Panc1 (cell line): ENCODE results near the gene SETD1B. TPM values are rescaled to one million over a fixed set of nuclear protein-coding genes. Genes with fewer than 3 reads are reported as not detected.
"Not testable (repeated sequence)": the region's sequence is repeated elsewhere in the genome, so short reads cannot be mapped to it uniquely, and the experiment has no call there.

ENCODE experiments used
- ATAC-seq: fragments of 200-7000 bp; cut with Tn5 transposase; 2 replicates; pipeline ENCODE4 v1.9.1; 2020; ENCODE audit warnings: mild to moderate bottlenecking, moderate library complexity
- BruUV-seq: library from RNA; stranded (reverse); fragments of 400-500 nt; replicated peaks from 2 replicates; lab custom pipeline; 2021; lab: Mats Ljungman, UMichigan
- CTCF ChIA-PET: fragments of 300-600 bp; sonication (Branson Sonifier 250); formaldehyde crosslinking; loops from one replicate; lab custom pipeline; 2022; ENCODE audit warnings: antibody characterized with exemption; lab: Charles Lee
- POLR2A ChIA-PET: fragments of 300-600 bp; sonication (Branson Sonifier 250); formaldehyde crosslinking; loops from one replicate; lab custom pipeline; 2022; ENCODE audit warnings: antibody characterized with exemption; lab: Charles Lee
- DNase-seq: peaks from one replicate; pipeline ENCODE4 v3.0.0-alpha.2; 2010; ENCODE audit warnings: low read depth, low spot score
- H3K27ac ChIP-seq: 2 replicates; pipeline ENCODE4 v1.5.1; 2011; ENCODE audit warnings: mild to moderate bottlenecking, low read length, inconsistent platforms
- H3K27me3 ChIP-seq: fragments of 200-500 bp; sonication (Bioruptor generic); 2 replicates; pipeline ENCODE4 v1.6.0; 2014; ENCODE audit warnings: low read length, inconsistent platforms; ENCODE audit not compliant: control insufficient read depth, insufficient read depth
- H3K36me3 ChIP-seq: fragments of 200-500 bp; sonication (Bioruptor generic); 2 replicates; pipeline ENCODE4 v1.5.1; 2014; ENCODE audit warnings: inconsistent platforms, mild to moderate bottlenecking, low read length, moderate library complexity; ENCODE audit not compliant: control insufficient read depth, insufficient read depth
- H3K4me1 ChIP-seq: 2 replicates; pipeline ENCODE4 v1.5.1; 2011; ENCODE audit warnings: inconsistent platforms, mild to moderate bottlenecking, low read length, moderate library complexity; ENCODE audit not compliant: control insufficient read depth, insufficient read depth
- H3K4me3 ChIP-seq, 2 experiments: 2 replicates each; pipeline ENCODE4 v1.5.1; 2011 to 2012; ENCODE audit warnings: low read depth in 2 of 2, low read length in 2 of 2, mild to moderate bottlenecking in 2 of 2, inconsistent platforms in 1 of 2, moderate library complexity in 1 of 2
- H3K9me3 ChIP-seq: fragments of 200-500 bp; sonication (Bioruptor generic); 2 replicates; pipeline ENCODE4 v1.5.1; 2014; ENCODE audit warnings: low read depth, mild to moderate bottlenecking, inconsistent platforms, low read length, moderate library complexity; ENCODE audit not compliant: control insufficient read depth, insufficient read depth
- CTCF ChIP-seq: fragments of 450-650 bp; IDR thresholded peaks from 2 replicates; pipeline ENCODE4 v1.5.1; 2017; ENCODE audit warnings: mild to moderate bottlenecking
- POLR2AphosphoS5 ChIP-seq: IDR thresholded peaks from 2 replicates; pipeline ENCODE4 v1.6.1; 2012; ENCODE audit warnings: mild to moderate bottlenecking, low read depth, low read length, moderate library complexity
- REST ChIP-seq, 2 experiments: IDR thresholded peaks; 2 replicates each; pipeline ENCODE4 v1.6.1; 2011 to 2012; ENCODE audit warnings: low read depth in 2 of 2, control low read depth in 1 of 2, low read length in 1 of 2, mild to moderate bottlenecking in 1 of 2, moderate library complexity in 1 of 2; ENCODE audit not compliant: insufficient read depth in 1 of 2
- SIN3A ChIP-seq: IDR thresholded peaks from 2 replicates; pipeline ENCODE4 v1.6.1; 2012; ENCODE audit warnings: low read depth, mild to moderate bottlenecking, low read length, moderate library complexity, borderline replicate concordance; ENCODE audit not compliant: insufficient read depth
- TCF7L2 ChIP-seq: IDR thresholded peaks from 2 replicates; pipeline ENCODE4 v1.6.1; 2011; ENCODE audit warnings: mild to moderate bottlenecking, low read depth, low read length, inconsistent platforms
- in situ Hi-C: cut with HindIII; loops from 2 replicates; pipeline ENCODE4 v1.10.0; 2016; ENCODE audit warnings: low sequenced_read_pairs, low pct_unique_long_range_greater_than_20kb
- intact Hi-C: fragments of 100-400 bp; cut with micrococcal nuclease; formaldehyde crosslinking; loops from one replicate; pipeline ENCODE4 v1.10.0; 2022; ENCODE audit not compliant: unreplicated experiment
- total RNA-seq: library from RNA; stranded (reverse); gene quantifications from one replicate; pipeline ENCODE4 v1.2.1, GENCODE V29; 2021; ENCODE audit not compliant: unreplicated experiment

The SETD1B gene
- total RNA-seq, 1 experiment from 2014 or later = 31.2 TPM

- ChIA-PET CTCF (interaction anchor here (0.6 to 0.7 kb wide), 4 partner anchors 71 to 351 kb away, joined by 3 to 12 read pairs (median 6); no protein-coding TSS in a partner anchor), POLR2A (no interaction called here)
- DNase-seq (no peak), ATAC-seq (no peak)
- H3K4me1 ChIP-seq = peaks cover 3% of the 10 kb centered on the region; the same call in 1 of the 2 replicates
- H3K9me3 ChIP-seq = no peaks in the 10 kb centered on the region
- in situ Hi-C loops (no loop called here), intact Hi-C loops (no loop called here)
- no peak overlapping the region for H3K27ac ChIP-seq
- TF ChIP-seq CTCF (no peak), TCF7L2 (no peak), SIN3A (no peak), REST (IDR thresholded peaks at IDR 0.05; ENCODE audit: insufficient read depth in 1 of 2, low read depth in 2 of 2, low read length in 1 of 2) (no peak), POLR2AphosphoS5 (no peak)
- H3K36me3 ChIP-seq = no peaks in the 10 kb centered on the region
- H3K27me3 ChIP-seq = no peaks in the 10 kb centered on the region
- no TSS peak for BruUV-seq
- no peak overlapping the region for H3K4me3 ChIP-seq
Measured at GRCh38 chr12:121866331-121866730, 62.5 kb downstream of the SETD1B start.

- BruUV-seq, intact Hi-C loops, H3K36me3 ChIP-seq, DNase-seq, H3K27me3 ChIP-seq, H3K9me3 ChIP-seq, in situ Hi-C loops, POLR2A ChIA-PET, ATAC-seq, H3K27ac ChIP-seq, CTCF ChIA-PET, H3K4me1 ChIP-seq, H3K4me3 ChIP-seq: not testable (repeated sequence)
Measured at GRCh38 chr12:121869229-121869628, 65.4 kb downstream of the SETD1B start.

GRCh38 chr12:121871467-121871866 lies 67.7 kb downstream of the SETD1B start:
- H3K9me3 ChIP-seq = no peaks in the 10 kb centered on the region
- CTCF ChIA-PET = interaction anchor here (0.7 kb wide), 1 partner anchor 120 kb away, joined by 4 read pairs; no protein-coding TSS in a partner anchor
- intact Hi-C loops (no loop called here), in situ Hi-C loops (no loop called here)
- no peaks in the 10 kb centered on the region for H3K27me3 ChIP-seq
- no peak overlapping the region for H3K4me3 ChIP-seq
- POLR2A ChIA-PET = no interaction called here
- ATAC-seq = no peak
- no peak for TF ChIP-seq CTCF
- TF ChIP-seq TCF7L2 = no peak
- no peak for TF ChIP-seq POLR2AphosphoS5
- TF ChIP-seq SIN3A = no peak
- no peak for TF ChIP-seq REST (IDR thresholded peaks at IDR 0.05; ENCODE audit: insufficient read depth in 1 of 2, low read depth in 2 of 2, low read length in 1 of 2)
- no peak for DNase-seq
- H3K27ac ChIP-seq = no peak overlapping the region
- no TSS peak for BruUV-seq
- H3K4me1 ChIP-seq = no peaks in the 10 kb centered on the region
- H3K36me3 ChIP-seq = no peaks in the 10 kb centered on the region
